NCI-H446 treated with DMSO at 0.1 percent for 48 hours (cell line): ENCODE results near the gene ZSCAN10.
A peak's percentile ranks its signal among the peaks of the same experiment; 100 is the strongest.
"Not testable (repeated sequence)": the region's sequence is repeated elsewhere in the genome, so short reads cannot be mapped to it uniquely, and the experiment has no call there.

Experiments used
- DNase-seq: peaks from one replicate; lab custom pipeline; 2025; lab: John Stamatoyannopoulos, UW

Gene ZSCAN10

DNA sequence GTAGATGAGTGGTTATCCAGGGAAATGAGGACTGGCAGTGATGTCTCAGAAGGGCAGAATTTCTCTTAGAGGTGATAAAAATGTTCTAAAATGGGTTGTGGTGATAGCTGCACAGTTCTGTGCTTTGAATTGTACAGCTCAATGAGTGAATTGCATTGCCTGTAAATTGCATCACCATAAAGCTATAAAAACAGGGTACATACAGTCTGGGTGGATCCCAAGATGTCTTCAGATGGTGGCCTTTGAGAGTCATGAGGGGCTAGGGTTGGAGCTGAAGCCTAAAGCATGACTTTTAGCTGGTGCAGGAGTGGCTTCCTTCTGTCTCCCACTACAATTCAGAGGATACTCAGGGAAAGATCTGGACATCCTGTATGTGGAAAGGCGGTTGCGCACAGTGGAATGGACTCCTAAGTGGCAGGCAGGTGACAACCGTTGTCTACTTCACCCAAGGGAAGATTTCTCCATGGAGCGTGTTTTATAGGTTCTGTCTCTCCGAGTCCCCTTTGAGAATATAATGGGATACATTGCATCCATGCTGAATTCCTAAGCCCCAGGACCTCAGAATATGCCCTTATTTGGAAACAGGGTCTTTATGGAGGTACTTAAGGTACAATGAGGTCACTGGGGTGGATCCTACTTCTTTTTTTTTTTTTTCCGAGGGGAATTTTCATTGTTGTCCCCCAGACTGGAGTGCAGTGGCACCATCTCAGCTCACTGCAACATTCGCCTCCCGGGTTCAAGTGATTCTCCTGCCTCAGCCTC, 35.3 kb downstream of the ZSCAN10 start:
- no peak for DNase-seq

DNA sequence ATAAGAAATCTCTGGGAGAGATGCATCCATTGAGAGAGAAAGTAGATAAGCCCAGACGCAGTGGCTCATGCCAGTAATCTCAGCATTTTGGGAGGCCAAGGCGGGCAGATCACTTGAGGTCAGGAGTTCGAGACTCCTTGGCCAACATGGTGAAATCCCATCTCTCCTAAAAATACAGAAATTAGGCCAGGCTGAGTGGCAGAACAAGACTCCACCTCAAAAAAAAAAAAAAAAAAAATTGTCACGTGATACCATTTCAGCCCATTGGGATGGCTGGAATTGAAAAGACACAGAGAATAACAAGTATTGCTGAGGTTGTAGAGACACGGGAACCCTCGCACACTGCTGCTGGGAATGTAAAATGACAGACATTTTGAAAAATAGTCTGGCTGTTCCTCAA, 36.5 kb downstream of the ZSCAN10 start:
- DNase-seq: no peak

DNA sequence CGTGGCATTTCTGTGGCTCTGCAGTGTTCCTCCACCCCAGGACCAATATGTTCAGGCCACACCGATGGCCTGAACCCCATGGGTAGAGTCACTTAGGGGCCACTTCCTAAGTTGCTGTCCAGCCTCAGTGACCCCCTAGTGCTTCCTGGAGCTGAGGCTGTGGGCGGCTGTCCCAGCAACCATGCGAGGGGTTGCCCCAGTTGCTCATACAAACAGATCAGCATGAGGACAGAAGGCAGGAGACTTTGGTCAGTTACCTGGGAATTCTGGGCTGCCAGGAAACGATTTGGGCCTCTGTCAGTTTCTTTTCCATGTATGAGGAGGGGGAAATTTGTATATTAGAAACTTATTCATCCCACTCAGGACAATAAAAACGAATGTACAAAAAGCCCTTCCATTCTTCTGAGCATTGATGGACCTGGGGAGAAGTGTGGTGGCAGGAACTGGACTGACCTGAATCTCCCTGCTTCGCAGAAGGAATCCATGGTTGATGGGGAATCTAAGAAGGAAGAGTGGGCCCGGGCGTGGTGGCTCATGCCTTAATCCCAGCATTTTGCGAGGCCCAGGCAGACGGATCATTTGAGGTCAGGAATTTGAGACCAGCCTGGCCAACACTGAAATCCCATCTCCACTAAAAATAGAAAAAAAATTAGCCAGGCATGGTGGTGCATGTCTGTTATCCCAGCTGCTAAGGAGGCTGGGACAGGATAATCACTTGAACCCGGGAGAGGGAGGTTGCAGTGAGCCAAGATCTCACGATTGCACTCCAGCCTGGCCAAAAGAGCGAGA, 38.6 kb downstream of the ZSCAN10 start:
- DNase-seq: no peak

DNA sequence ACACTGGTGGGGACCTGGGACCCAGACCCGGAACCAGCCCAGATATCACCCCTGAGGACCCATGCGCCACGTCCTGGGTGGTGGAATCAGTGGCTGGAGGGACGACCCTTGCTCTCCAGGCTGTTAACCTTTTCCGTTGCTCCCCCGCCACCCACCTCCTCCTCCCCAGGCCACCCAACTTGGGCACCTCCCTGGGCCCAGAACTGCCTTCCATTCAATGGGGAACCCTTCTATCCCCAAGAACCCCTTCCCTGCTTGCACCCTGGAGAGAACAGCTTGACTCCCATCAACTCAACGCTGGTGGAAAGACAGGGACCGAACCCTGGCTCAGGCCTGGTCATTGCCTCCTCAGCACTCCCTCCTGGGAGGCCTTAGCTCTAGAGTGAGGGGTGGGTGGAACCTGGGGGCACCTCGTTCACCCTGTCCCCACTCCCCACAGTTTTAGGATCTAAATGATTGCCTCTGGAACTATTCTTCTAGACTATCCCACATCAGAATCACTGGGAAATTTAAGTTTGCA, 39.3 kb downstream of the ZSCAN10 start:
- no peak for DNase-seq

DNA sequence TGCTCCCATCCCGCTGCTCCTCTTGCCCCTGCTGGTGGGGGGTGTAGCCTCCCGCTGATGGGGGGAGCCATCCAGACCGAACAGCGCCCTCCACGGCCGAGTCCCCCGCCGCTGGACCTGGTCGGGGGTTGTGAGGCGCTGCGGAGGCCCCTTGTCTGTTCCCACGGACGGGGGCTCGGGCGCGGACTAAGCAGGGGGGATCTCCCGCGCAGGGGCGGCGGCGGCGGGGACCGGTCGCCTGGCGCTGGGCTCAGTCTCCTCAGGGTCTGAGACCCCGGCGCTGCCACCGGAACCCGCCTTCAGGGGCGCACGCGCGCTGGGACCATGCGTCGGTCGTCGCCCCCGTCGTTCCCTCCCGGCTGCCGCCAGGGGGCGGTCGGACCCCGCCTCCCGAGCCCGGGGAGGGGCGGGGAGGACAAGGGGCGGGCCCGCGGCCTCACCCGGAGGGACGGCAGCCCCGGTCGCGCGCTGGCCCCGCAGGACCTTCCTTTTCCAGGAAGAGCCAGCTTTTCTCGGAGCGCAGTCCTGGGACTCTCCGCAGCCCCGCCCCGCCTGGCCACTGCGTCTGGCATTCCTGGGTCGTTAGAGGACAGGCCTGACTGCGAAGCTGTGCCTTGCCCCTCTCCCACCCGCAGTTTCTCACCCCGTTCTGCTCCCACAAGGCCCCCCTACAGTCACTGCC, 39.9 kb downstream of the ZSCAN10 start:
- DNase-seq: peak; percentile 4

DNA sequence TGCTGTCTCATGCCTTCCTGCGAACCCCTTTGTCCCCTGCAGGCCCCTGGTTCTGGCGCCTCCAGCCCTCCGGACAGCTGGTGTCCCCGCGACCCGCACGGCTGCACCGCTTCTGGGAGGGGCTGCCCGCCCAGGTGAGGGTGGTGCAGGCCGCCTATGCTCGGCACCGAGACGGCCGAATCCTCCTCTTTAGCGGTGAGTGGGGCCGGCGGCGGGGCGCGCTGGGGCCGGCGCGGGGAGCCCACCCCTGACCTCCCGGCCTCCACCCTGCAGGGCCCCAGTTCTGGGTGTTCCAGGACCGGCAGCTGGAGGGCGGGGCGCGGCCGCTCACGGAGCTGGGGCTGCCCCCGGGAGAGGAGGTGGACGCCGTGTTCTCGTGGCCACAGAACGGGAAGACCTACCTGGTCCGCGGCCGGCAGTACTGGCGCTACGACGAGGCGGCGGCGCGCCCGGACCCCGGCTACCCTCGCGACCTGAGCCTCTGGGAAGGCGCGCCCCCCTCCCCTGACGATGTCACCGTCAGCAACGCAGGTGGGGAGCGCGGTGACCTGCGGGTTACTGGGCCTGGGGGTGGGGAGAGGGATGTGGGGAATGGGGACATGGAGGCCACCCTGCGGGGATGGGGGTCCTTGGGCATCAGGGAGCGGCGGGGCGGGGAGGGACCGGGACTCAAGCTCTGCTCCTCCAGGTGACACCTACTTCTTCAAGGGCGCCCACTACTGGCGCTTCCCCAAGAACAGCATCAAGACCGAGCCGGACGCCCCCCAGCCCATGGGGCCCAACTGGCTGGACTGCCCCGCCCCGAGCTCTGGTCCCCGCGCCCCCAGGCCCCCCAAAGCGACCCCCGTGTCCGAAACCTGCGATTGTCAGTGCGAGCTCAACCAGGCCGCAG, 40.7 kb downstream of the ZSCAN10 start:
- DNase-seq: no peak

DNA sequence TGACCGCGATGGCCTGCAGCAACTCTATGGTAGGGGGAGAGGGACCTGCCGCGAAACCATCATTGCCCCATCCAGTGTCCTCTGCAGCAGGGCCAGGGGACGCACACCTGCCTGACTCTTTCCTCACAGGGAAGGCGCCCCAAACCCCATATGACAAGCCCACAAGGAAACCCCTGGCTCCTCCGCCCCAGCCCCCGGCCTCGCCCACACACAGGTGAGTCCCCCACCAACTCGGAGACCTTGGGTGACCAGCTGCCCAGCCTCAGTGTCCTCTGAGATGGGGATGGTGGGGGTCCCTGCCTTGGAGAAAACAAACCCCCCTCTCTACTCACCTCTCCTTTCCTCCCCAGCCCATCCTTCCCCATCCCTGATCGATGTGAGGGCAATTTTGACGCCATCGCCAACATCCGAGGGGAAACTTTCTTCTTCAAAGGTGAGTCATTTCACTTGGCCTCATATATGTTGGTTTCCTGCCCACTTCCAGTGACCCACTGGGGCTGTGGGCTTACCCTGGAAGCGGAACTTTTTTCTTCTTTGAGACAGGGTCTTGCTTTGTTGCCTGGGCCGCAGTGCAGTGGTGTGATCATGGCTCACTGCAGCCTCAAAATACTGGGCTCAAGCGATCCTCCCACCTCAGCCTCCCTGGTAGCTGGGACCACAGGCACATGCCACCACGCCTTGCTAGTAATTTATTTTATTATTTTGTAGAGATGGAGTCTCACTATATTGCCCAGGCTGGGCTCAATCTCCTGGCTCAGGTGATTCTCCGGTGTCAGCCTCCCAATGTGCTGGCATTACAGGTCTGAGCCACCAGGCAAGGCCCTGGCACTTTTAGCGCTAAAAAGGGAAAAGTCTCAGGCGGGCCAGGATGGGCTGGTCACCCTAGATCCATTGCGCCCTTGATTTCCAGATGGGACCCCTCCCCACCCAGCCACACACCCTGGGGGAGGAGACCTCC, 41.6 kb downstream of the ZSCAN10 start:
- DNase-seq: no peak

DNA sequence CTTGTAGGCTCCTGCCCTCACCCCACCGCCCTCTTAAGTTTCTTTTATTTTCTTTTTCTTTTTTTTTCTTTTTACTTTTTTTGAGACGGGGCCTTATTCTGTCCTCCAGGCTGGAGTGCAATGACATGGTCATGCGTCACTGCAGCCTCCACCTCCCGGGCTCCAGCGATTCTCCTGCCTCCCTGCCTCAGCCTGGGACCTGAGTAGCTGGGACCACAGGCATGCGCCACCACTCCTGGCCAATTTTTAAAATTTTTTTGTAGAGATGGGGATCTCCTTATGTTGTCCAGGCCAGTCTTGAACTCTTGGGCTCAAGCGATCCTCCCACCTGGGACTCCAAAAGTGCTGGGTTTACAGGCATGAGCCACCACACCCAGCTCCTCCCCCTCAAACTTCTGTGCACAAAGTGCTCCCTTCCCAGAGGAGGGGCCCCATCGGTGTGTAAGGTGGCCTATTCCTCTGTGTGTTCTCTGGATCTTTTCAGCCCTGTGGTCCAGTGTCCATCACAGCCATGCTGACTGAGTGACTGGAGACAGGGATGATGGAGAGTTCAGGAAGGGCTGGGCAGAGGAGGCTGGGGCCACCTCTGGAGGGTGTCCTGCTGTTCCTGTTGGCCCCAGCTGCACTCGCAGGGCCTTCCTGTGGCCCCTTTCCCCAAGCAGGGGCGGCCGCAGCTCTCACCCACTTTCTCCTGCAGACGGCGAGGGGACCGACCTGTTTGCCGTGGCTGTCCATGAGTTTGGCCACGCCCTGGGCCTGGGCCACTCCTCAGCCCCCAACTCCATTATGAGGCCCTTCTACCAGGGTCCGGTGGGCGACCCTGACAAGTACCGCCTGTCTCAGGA, 42.5 kb downstream of the ZSCAN10 start:
- no peak for DNase-seq

DNA sequence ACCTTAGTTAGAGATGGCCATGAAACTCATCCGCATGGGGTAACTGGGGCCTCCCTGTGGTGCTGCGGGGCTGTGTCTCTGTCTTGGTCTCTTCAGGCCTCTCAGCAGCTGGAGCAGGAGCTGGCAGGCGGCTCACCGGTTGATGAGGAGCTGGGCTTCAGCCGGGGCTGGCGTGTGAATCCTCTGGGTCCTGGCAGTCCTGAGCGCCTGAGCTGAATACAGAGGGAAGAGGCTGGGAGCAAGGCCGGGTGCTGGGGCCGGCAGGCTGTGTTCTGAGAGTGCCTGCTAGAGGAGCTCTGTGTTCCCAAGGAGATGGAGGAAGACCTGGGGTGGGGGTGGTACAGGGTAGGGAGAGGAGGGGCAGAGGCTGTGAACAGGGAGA, 43.4 kb downstream of the ZSCAN10 start:
- DNase-seq: not testable (repeated sequence)

DNA sequence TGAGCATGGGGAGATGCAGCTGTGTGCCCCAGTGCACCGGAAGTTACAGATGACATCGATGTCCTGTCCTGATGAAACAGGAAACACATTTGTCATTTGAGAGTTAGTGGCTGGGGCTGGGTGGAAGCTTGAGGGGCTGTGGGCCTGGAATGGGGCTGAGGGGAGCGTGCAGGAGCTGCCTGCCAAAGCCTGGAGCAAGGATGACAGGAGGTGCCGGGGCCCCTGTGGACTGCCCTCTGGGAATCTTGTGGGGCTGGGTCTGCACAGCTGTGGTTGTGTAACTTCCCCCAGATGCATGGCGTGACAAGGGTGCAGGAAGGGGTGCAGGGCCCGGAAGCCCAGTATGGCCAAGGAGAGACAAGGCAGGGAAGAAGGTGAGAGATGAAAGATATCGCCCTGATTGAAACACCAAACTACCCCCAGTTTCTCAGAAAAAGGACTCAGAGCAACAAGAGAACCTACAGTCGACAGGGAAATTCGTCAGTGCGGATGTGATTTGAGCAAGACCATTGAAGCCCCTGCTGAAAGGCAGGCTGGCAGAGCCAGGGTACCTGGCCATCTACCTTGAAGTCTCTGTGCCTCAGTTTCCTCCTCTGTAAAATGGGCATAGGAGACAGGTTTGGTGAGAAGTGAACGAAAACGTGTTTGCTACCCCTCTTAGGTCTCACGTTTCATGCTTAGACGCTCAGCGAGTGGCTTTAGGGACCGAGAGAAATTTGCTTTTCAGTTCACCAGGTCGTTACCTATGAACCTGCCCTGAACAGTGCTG, 43.9 kb downstream of the ZSCAN10 start:
- DNase-seq: no peak

DNA sequence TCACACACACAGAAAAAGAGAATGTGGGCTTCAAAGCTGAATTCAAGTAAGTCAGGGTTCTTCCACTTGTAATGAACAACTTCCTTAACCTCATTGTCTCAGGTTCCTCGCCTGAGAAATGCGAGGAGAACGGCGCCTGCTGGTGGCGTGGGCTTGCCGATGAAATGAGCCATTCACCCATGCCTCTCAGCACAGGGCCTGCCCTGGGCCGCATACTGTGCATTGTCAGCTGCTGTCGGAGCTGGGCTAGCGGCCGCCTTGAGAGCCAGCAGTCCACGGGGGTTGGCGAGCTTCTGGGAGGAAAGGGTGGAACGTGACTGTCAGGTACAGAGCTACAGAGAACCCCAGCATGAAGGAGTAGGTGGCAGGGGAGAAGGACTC, 45.8 kb downstream of the ZSCAN10 start:
- DNase-seq: not testable (repeated sequence)

DNA sequence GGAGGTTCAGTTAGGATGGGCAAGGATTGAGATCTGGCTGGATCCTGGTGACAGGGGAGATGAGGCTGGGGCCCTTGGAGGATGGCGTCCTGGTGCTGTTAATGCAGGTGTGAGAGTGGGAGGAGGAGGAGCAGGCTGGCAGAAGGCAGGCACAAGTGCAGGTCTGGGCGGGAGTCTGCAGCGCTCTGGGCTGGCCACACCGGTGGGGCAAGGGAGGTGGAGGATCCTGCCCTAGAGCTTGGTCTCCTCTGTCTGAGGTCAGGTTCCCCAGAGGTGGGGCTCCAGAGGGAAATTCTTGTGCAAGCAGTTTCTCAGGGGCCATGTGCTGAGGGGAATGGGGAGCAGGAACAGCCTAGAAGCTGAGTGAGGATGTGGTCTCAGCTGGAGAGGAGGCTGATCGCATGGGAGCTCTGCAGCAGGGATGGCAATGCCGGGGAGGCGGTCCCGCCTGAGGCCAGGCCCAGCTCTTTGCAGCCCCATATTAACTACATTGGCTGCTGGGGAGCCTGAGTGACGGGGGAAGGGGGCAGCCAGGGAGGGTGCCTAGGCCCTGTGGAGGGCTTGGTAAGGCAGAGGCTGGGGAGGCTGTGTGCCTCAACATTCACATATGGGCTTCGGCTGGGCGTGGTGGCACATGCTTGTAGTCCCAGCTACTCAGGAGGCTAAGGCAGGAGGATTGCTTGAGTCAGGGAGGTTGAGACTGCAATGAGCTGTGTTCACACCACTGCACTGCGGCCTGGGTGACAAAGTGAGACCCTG, 46.3 kb downstream of the ZSCAN10 start:
- DNase-seq: not testable (repeated sequence)

DNA sequence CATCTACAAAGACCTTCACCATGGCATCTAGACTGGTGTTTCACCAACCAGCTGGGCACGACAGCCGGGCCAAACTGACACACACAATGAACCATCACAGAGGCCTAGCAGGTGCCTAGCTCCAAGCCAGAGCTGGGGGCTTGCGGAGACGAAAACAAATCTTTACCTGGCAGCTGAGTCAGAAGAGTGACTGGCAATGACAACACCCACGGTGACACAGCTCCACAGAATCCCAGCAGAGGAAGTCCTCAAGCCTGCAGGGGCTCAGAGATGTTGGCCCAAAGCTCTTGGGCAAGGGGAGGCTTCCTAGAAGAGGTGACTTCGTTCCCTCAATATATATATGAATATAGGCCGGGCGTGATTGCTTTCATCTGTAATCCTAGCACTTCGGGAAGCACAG, 47.6 kb downstream of the ZSCAN10 start:
- DNase-seq: no peak

DNA sequence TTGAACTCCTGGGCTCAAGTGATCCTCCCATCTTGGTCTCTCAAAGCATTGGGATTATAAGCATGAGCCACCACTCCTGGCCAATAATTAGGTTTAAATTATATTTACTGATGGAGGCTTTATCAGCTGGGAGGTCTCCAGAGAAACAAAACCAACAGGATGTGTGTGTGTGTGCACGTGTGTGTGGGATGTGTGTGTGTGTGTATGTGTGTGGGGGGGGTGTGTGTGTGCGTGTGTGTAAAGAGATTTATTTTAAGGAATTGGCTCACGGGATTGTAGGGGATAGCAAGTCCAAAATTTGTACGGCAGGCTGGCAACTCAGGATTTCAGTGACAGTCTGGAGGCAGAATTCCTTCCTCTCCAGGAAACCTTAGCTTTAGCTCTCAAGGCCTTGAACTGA, 48.1 kb downstream of the ZSCAN10 start:
- no peak for DNase-seq

DNA sequence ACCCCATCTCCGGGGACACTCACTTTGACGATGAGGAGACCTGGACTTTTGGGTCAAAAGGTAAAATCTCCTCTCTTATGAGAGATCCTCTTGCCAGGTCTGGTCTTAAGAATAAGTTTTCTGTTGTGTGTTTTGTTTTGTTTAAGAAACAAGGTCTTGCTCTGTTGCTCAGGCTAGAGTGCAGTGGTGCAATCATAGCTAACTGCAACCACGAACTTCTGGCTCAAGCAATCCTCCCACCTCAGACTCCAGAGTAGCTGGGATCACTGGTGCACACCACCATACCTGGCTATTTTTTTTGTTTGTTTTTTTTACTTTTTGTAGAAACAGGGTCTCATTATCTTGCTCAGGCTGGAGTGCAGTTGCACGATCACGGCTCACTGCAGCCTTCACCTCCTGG, 48.6 kb downstream of the ZSCAN10 start:
- no peak for DNase-seq

DNA sequence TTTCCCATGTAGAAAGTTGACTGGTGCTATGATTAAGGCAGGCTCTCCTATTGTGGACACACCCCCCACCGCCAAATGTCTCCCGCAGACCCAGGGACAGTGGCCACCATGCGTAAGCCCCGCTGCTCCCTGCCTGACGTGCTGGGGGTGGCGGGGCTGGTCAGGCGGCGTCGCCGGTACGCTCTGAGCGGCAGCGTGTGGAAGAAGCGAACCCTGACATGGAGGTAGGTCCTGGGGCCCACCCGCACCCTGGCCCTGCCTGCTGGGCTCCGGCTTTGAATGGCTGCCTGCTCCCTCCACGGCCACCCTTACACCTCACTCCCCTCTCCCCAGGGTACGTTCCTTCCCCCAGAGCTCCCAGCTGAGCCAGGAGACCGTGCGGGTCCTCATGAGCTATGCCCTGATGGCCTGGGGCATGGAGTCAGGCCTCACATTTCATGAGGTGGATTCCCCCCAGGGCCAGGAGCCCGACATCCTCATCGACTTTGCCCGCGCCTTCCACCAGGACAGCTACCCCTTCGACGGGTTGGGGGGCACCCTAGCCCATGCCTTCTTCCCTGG, 49.1 kb downstream of the ZSCAN10 start:
- no peak for DNase-seq

DNA sequence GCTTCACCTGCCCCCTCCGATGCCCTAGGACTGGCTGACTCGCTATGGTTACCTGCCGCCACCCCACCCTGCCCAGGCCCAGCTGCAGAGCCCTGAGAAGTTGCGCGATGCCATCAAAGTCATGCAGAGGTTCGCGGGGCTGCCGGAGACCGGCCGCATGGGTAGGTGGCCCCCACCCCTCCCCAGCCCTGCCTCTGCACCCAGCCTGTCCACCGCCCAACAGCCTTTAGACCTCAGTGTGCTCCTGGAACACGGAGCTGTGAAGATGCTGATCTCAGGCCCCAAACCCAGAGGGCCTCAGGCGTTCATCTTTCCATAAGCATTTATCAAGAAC, 51.7 kb downstream of the ZSCAN10 start:
- no peak for DNase-seq
